Vagina (tissue), 2 donors: ENCODE data around the gene GALNT11.
"Not testable (repeated sequence)": the region's sequence is repeated elsewhere in the genome, so short reads cannot be mapped to it uniquely, and the experiment has no call there.

Experiments used
- POLR2A ChIP-seq, 2 donors: fragments of 450-650 bp; IDR thresholded peaks; one replicate each; pipeline ENCODE4 v1.6.1; 2017; ENCODE audit warnings: antibody characterized with exemption in 2 of 2, mild to moderate bottlenecking in 2 of 2, moderate library complexity in 2 of 2
- POLR2AphosphoS5 ChIP-seq, 2 donors: sonication (generic); formaldehyde crosslinking; IDR thresholded peaks; one replicate each; pipeline ENCODE4 v1.9.0; 2017; ENCODE audit warnings: antibody characterized with exemption in 2 of 2, mild to moderate bottlenecking in 2 of 2, low read depth in 1 of 2; ENCODE audit not compliant: insufficient read depth in 1 of 2
- TF ChIP-seq, protein P1 (sequence below), 3 experiments: fragments of 450-650 bp in 2 of 3; fragments of 200-600 bp in 1 of 3; sonication (generic) in 1 of 3; IDR thresholded peaks; one replicate each; pipeline ENCODE4 v1.5.1; 2017 to 2019; ENCODE audit warnings: antibody characterized with exemption in 3 of 3, mild to moderate bottlenecking in 2 of 3, moderate library complexity in 2 of 3

DNA sequence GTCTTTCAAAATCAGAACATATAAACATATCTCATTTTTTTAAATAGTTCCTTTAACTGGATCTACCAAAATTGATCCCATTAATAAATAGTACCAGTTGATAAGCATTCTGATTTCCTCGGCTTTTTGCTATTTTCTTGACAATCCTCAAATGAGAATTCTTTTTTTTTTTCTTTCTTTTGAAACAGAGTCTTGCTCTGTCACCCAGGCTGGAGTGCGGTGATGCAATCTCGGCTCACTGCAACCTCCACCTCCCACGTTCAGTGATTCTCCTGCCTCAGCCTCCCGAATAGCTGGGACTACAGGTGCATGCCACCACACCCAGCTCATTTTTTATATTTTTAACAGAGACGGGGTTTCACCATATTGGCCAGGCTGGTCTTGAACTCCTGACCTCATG is 7.8 kb upstream of the GALNT11 start:
- TF ChIP-seq, protein P1, sequence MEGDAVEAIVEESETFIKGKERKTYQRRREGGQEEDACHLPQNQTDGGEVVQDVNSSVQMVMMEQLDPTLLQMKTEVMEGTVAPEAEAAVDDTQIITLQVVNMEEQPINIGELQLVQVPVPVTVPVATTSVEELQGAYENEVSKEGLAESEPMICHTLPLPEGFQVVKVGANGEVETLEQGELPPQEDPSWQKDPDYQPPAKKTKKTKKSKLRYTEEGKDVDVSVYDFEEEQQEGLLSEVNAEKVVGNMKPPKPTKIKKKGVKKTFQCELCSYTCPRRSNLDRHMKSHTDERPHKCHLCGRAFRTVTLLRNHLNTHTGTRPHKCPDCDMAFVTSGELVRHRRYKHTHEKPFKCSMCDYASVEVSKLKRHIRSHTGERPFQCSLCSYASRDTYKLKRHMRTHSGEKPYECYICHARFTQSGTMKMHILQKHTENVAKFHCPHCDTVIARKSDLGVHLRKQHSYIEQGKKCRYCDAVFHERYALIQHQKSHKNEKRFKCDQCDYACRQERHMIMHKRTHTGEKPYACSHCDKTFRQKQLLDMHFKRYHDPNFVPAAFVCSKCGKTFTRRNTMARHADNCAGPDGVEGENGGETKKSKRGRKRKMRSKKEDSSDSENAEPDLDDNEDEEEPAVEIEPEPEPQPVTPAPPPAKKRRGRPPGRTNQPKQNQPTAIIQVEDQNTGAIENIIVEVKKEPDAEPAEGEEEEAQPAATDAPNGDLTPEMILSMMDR (IDR thresholded peaks at IDR 0.05) = not testable (repeated sequence)
- TF ChIP-seq POLR2A (IDR thresholded peaks at IDR 0.05); POLR2AphosphoS5 (IDR thresholded peaks at IDR 0.05; ENCODE audit: insufficient read depth in 1 of 2, low read depth in 1 of 2): not testable (repeated sequence)
